IMR-90 (cell line): ENCODE results near the gene QRFP. TPM values are rescaled to one million over a fixed set of nuclear protein-coding genes. Genes with fewer than 3 reads are reported as not detected.

Source experiments
- ATAC-seq: fragments of 200-7000 bp; cut with Tn5 transposase; 2 replicates; pipeline ENCODE4 v1.9.1; 2020; ENCODE audit warnings: low read depth, mild to moderate bottlenecking, moderate library complexity
- BruUV-seq: library from RNA; stranded (reverse); fragments of 400-500 nt; replicated peaks from 2 replicates; lab custom pipeline; 2021; lab: Mats Ljungman, UMichigan
- CTCF ChIA-PET: fragments of 300-600 bp; formaldehyde crosslinking; extraction: SDS; loops from one replicate; lab custom pipeline; 2021; ENCODE audit warnings: antibody characterized with exemption; lab: Yijun Ruan, JAX
- POLR2A ChIA-PET: fragments of 300-600 bp; sonication (Branson Sonifier 250); formaldehyde crosslinking; loops from one replicate; lab custom pipeline; 2022; ENCODE audit warnings: antibody characterized with exemption; ENCODE audit not compliant: unreplicated experiment; lab: Charles Lee
- DNase-seq: peaks from one replicate; pipeline ENCODE4 v3.0.0; 2013
- H2AFZ ChIP-seq: replicated peaks from 2 replicates; pipeline ENCODE3; 2013; ENCODE audit warnings: low read length, mild to moderate bottlenecking; ENCODE audit not compliant: poor library complexity
- H2AK5ac ChIP-seq: 2 replicates; pipeline ENCODE4 v1.6.1; 2013; ENCODE audit warnings: low read depth, low read length, inconsistent platforms
- H2AK9ac ChIP-seq: replicated peaks from 2 replicates; pipeline ENCODE3; 2013; ENCODE audit warnings: mild to moderate bottlenecking, low read depth, low read length, moderate library complexity; ENCODE audit not compliant: poor library complexity
- H2BK120ac ChIP-seq: 2 replicates; pipeline ENCODE4 v1.6.1; 2013; ENCODE audit warnings: low read depth, low read length, inconsistent platforms
- H2BK15ac ChIP-seq: 3 replicates; pipeline ENCODE4 v1.6.1; 2013; ENCODE audit warnings: low read depth, low read length, inconsistent platforms
- H2BK20ac ChIP-seq: 2 replicates; pipeline ENCODE4 v1.6.1; 2013; ENCODE audit warnings: low read depth, mild to moderate bottlenecking, inconsistent platforms, low read length, moderate library complexity
- H2BK5ac ChIP-seq: 2 replicates; pipeline ENCODE4 v1.6.1; 2013; ENCODE audit warnings: mild to moderate bottlenecking, low read depth, low read length, inconsistent platforms; ENCODE audit not compliant: poor library complexity, severe bottlenecking
- H3K14ac ChIP-seq: replicated peaks from 2 replicates; pipeline ENCODE4 v1.6.1; 2013; ENCODE audit warnings: low read depth, low read length, inconsistent platforms
- H3K18ac ChIP-seq: 2 replicates; pipeline ENCODE4 v1.6.1; 2013; ENCODE audit warnings: low read depth, low read length, control low read depth
- H3K23ac ChIP-seq: 2 replicates; pipeline ENCODE4 v1.6.1; 2013; ENCODE audit warnings: low read depth, low read length, inconsistent platforms
- H3K27ac ChIP-seq: 2 replicates; pipeline ENCODE4 v1.5.1; 2013; ENCODE audit warnings: mild to moderate bottlenecking, control low read depth, low read length; ENCODE audit not compliant: insufficient read depth
- H3K27me3 ChIP-seq: 2 replicates; pipeline ENCODE4 v1.6.1; 2013; ENCODE audit warnings: low read length; ENCODE audit not compliant: control insufficient read depth, insufficient read depth
- H3K36me3 ChIP-seq: 2 replicates; pipeline ENCODE4 v1.6.1; 2013; ENCODE audit warnings: low read length, mixed read lengths; ENCODE audit not compliant: control insufficient read depth, insufficient read depth
- H3K4ac ChIP-seq: 2 replicates; pipeline ENCODE4 v1.6.1; 2013; ENCODE audit warnings: low read depth, low read length, inconsistent platforms
- H3K4me1 ChIP-seq: 2 replicates; pipeline ENCODE4 v1.6.1; 2013; ENCODE audit warnings: low read length, mixed read lengths; ENCODE audit not compliant: control insufficient read depth, insufficient read depth
- H3K4me2 ChIP-seq: 2 replicates; pipeline ENCODE4 v1.6.1; 2013; ENCODE audit warnings: low read depth, mild to moderate bottlenecking, control low read depth, low read length, moderate library complexity
- H3K4me3 ChIP-seq: 2 replicates; pipeline ENCODE4 v1.5.1; 2013; ENCODE audit warnings: low read depth, mild to moderate bottlenecking, control low read depth, low read length, moderate library complexity; ENCODE audit not compliant: insufficient read depth
- H3K56ac ChIP-seq: 2 replicates; pipeline ENCODE4 v1.6.1; 2013; ENCODE audit warnings: low read length, inconsistent platforms; ENCODE audit not compliant: insufficient read depth; ENCODE audit errors: extremely low read depth
- H3K79me1 ChIP-seq, 2 experiments: 2 replicates each; pipeline ENCODE4 v1.6.1; 2013; ENCODE audit warnings: low read length in 2 of 2, inconsistent platforms in 1 of 2, low read depth in 1 of 2
- H3K9ac ChIP-seq: 2 replicates; pipeline ENCODE4 v1.6.1; 2013; ENCODE audit warnings: low read depth, low read length, control low read depth
- H3K9me1 ChIP-seq: 2 replicates; pipeline ENCODE4 v1.6.1; 2013; ENCODE audit warnings: low read length, inconsistent platforms; ENCODE audit not compliant: insufficient read depth
- H3K9me3 ChIP-seq: 2 replicates; pipeline ENCODE4 v1.6.1; 2013; ENCODE audit warnings: low read length; ENCODE audit not compliant: control insufficient read depth, insufficient read depth
- H4K20me1 ChIP-seq: 2 replicates; pipeline ENCODE4 v1.6.1; 2013; ENCODE audit warnings: low read length, inconsistent platforms; ENCODE audit not compliant: insufficient read depth
- H4K5ac ChIP-seq: 2 replicates; pipeline ENCODE4 v1.6.1; 2013; ENCODE audit warnings: mild to moderate bottlenecking, low read depth, low read length, control low read depth
- H4K8ac ChIP-seq, 2 experiments: 2 replicates each; pipeline ENCODE4 v1.6.1; 2013; ENCODE audit warnings: low read depth in 2 of 2, low read length in 2 of 2, control low read depth in 1 of 2, inconsistent platforms in 1 of 2
- H4K91ac ChIP-seq: 2 replicates; pipeline ENCODE4 v1.6.1; 2013; ENCODE audit warnings: low read depth, low read length, inconsistent platforms; ENCODE audit not compliant: insufficient read depth
- BHLHE40 ChIP-seq: fragments of 150-350 bp; IDR thresholded peaks from 2 replicates; pipeline ENCODE4 v1.6.1; 2016; ENCODE audit warnings: mild to moderate bottlenecking, low read depth, low read length
- CEBPB ChIP-seq: IDR thresholded peaks from 2 replicates; pipeline ENCODE4 v1.6.1; 2012; ENCODE audit warnings: low read depth, low read length, improper control_type of control experiment
- CTCF ChIP-seq: conservative IDR thresholded peaks from 2 replicates; pipeline ENCODE4 v1.5.1; 2012; ENCODE audit warnings: mild to moderate bottlenecking, low read depth, low read length, improper control_type of control experiment
- FOS ChIP-seq: fragments of 150-350 bp; IDR thresholded peaks from 2 replicates; pipeline ENCODE4 v1.6.1; 2016; ENCODE audit warnings: low read depth, low read length
- MXI1 ChIP-seq: IDR thresholded peaks from 2 replicates; pipeline ENCODE4 v1.6.1; 2012; ENCODE audit warnings: low read depth, mild to moderate bottlenecking, low read length, moderate library complexity, borderline replicate concordance
- RCOR1 ChIP-seq: IDR thresholded peaks from 2 replicates; pipeline ENCODE4 v1.6.1; 2012; ENCODE audit warnings: mild to moderate bottlenecking, low read length, improper control_type of control experiment; ENCODE audit not compliant: insufficient replicate concordance
- RFX5 ChIP-seq: IDR thresholded peaks from 2 replicates; pipeline ENCODE4 v1.8.0; 2012; ENCODE audit warnings: low read depth, mild to moderate bottlenecking, low read length, moderate library complexity
- SMC3 ChIP-seq: fragments of 150-350 bp; IDR thresholded peaks from 2 replicates; pipeline ENCODE4 v1.6.1; 2016; ENCODE audit warnings: low read depth, mild to moderate bottlenecking, antibody characterized with exemption, low read length, moderate library complexity
- WGBS, 2 experiments: methylation state at CpG; one replicate each; pipeline versions ENCODE4 v1.1.5 to v1.1.7; 2013; ENCODE audit warnings: missing lambda C conversion rate in 2 of 2; ENCODE audit not compliant: insufficient read length in 1 of 2; ENCODE audit errors: extremely low coverage in 2 of 2; 5-methylcytosine and 5-hydroxymethylcytosine counted together
- dilution Hi-C: fragments of 300-500 bp; cut with HindIII; formaldehyde crosslinking; loops from one replicate; pipeline ENCODE4 v1.14.3; 2018; ENCODE audit warnings: low sequenced_read_pairs; ENCODE audit not compliant: unreplicated experiment
- in situ Hi-C: fragments of 300-500 bp; cut with MboI; formaldehyde crosslinking; loops from 3 replicates; pipeline ENCODE4 v1.14.3; 2019; ENCODE audit warnings: low sequenced_read_pairs, inconsistent platforms, mixed read lengths
- intact Hi-C: fragments of 100-400 bp; cut with micrococcal nuclease; formaldehyde crosslinking; loops from 2 replicates; pipeline ENCODE4 v1.10.0; 2022
- polyA plus RNA-seq, 3 experiments: library from polyadenylated mRNA; depleted of rRNA; stranded (reverse); fragments of >200 nt; gene quantifications; 2 replicates each; pipeline ENCODE4 v1.2.3, GENCODE V29; 2012; ENCODE audit warnings: low replicate concordance in 1 of 3
- total RNA-seq: library from RNA; depleted of rRNA; stranded (reverse); fragments of >200 nt; gene quantifications from 2 replicates; pipeline ENCODE4 v1.2.3, GENCODE V29; 2012

The QRFP gene
- total and polyA plus RNA-seq, 2 of the 4 experiments (the other 2 are of a cell fraction), result not detected

- Histone ChIP-seq H3K36me3 (no peaks in the 10 kb centered on the region), H4K8ac (no peak overlapping the region), H2BK15ac (no peak overlapping the region), H3K27ac (no peak overlapping the region), H4K5ac (no peak overlapping the region), H3K14ac (no peak overlapping the region), H2BK5ac (no peak overlapping the region), H3K9me1 (no peaks in the 10 kb centered on the region), H3K18ac (no peak overlapping the region), H3K9me3 (no peaks in the 10 kb centered on the region), H2AK5ac (no peak overlapping the region), H3K9ac (no peak overlapping the region), H2AK9ac (no peak overlapping the region), H2BK20ac (no peak overlapping the region), H2BK120ac (no peak overlapping the region), H3K79me1 (no peaks in the 10 kb centered on the region), H3K4me2 (no peak overlapping the region), H4K20me1 (no peaks in the 10 kb centered on the region), H3K23ac (no peak overlapping the region), H4K91ac (no peak overlapping the region), H3K27me3 (no peaks in the 10 kb centered on the region), H3K56ac (no peak overlapping the region), H3K4ac (no peak overlapping the region), H2AFZ (no peak overlapping the region), H3K4me3 (no peak overlapping the region), H3K4me1 (no peaks in the 10 kb centered on the region)
- intact Hi-C loops (no loop called here), in situ Hi-C loops (no loop called here), dilution Hi-C loops (no loop called here)
- TF ChIP-seq SMC3 (no peak), CTCF (no peak), BHLHE40 (no peak), RCOR1 (no peak), RFX5 (no peak), MXI1 (no peak), CEBPB (no peak), FOS (no peak)
- POLR2A ChIA-PET, result no interaction called here
- no TSS peak for BruUV-seq
- 76% methylated on average over 18 of the region's 33 CpGs; no CpG with 5 or more reads in 1 of the 2 experiments for WGBS, 2 experiments
- ATAC-seq (no peak), DNase-seq (no peak)
- CTCF ChIA-PET, result interaction anchor here (1.6 kb wide), 1 partner anchor 8 kb away, joined by 4 read pairs; no protein-coding TSS in a partner anchor
Observed at GRCh38 chr9:130918826-130919558, 22.4 kb upstream of the QRFP start.
